PC-3 (cell line): ENCODE measurements around the gene SYNJ2.

Experiments used
- EZH2 ChIP-seq: fragments of 300-600 bp; sonication (generic); IDR thresholded peaks from one replicate; pipeline ENCODE4 v1.6.1; 2017; ENCODE audit warnings: antibody characterized with exemption, mild to moderate bottlenecking, low read length; ENCODE audit not compliant: unreplicated experiment
- TF ChIP-seq, protein P1 (sequence below): fragments of 300-600 bp; sonication (generic); conservative IDR thresholded peaks from 2 replicates; pipeline ENCODE4 v1.5.1; 2017; ENCODE audit warnings: antibody characterized with exemption, low read depth, mild to moderate bottlenecking, low read length

DNA sequence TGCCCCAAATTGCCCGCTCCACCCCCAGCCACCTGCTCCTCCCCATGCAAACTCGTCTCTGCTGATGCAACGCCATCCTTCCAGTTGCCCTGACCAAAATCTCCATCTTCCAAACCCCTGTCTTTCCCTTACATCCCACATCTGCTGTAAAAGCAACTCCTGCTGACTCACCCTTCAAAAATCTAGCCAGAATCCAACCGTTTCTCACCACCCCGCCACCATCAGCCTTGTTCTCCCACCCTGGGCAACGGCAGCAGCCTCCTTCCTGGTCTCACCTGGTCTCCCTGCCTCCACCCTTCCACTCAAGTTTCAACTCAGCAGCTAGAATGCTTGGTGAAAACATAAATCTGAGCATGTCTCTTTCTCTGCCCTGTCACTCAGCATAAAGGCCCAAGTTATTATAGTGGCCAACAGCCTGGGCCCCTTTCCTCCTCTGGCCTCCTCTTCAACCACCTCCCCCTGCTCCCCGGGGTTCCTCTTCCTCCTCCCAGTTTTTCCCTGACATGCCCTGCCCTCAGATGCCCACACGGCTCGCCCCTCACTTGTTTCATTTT, 7.2 kb upstream of the SYNJ2 start:
- TF ChIP-seq, protein P1, sequence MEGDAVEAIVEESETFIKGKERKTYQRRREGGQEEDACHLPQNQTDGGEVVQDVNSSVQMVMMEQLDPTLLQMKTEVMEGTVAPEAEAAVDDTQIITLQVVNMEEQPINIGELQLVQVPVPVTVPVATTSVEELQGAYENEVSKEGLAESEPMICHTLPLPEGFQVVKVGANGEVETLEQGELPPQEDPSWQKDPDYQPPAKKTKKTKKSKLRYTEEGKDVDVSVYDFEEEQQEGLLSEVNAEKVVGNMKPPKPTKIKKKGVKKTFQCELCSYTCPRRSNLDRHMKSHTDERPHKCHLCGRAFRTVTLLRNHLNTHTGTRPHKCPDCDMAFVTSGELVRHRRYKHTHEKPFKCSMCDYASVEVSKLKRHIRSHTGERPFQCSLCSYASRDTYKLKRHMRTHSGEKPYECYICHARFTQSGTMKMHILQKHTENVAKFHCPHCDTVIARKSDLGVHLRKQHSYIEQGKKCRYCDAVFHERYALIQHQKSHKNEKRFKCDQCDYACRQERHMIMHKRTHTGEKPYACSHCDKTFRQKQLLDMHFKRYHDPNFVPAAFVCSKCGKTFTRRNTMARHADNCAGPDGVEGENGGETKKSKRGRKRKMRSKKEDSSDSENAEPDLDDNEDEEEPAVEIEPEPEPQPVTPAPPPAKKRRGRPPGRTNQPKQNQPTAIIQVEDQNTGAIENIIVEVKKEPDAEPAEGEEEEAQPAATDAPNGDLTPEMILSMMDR: no peak
- TF ChIP-seq EZH2: no peak
